OCI-LY1 (cell line): ENCODE data around the gene NIFK.

Experiments
- EZH2 ChIP-seq: fragments of 200-600 bp; sonication (generic), shearing (Covaris generic); IDR thresholded peaks from 2 replicates; pipeline ENCODE4 v1.8.0; 2017; ENCODE audit warnings: borderline replicate concordance, mixed run types, mild to moderate bottlenecking, antibody characterized with exemption, low read length, moderate library complexity, mixed read lengths
- TF ChIP-seq, protein P1 (sequence below): fragments of 200-600 bp; sonication (generic), shearing (Covaris generic); IDR thresholded peaks from 2 replicates; pipeline ENCODE4 v1.5.1; 2017; ENCODE audit warnings: mild to moderate bottlenecking, antibody characterized with exemption, low read length, moderate library complexity, mixed read lengths

DNA sequence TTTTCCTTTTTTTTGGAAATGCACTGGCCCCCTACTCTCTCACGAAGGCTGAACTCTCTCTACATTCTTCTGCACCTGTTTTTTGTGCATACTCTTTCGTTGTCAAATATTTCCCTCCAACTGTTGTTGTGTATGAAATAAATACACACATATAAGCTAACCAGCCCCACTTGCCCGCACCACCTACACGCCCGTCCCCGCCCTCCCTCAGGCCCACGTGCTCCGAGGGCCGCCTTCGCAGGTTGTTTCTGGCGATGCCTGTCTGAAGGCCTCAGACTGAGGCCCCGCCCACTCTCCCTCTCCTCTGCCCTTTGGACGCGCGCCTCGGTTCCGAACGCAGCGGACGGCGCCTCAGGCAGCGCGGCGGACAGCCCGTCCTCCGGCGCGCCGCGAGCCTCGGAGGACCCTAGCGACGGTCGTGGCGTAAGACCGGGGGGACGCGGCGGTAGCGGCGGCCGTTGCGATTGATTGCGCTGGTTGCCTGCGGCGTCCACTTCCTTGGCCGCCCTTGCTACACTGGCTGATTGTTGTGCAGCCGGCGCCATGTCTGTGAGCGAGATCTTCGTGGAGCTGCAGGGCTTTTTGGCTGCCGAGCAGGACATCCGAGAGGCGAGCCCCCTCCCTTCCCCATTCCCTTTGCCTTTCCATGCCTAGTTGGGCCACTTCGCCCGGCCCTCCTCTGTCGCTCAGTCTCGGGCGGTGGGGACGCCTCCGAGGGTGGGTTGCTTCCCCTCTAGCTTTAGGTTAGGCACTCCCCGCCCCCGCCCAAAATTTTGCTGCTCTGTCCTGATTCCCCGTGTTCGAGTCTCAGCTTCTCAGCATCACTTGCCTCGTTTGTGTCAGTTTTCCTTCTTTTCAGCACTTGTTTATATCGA is 18.8 kb upstream of the NIFK start, which contains the start of gene TSN:
- TF ChIP-seq, protein P1, sequence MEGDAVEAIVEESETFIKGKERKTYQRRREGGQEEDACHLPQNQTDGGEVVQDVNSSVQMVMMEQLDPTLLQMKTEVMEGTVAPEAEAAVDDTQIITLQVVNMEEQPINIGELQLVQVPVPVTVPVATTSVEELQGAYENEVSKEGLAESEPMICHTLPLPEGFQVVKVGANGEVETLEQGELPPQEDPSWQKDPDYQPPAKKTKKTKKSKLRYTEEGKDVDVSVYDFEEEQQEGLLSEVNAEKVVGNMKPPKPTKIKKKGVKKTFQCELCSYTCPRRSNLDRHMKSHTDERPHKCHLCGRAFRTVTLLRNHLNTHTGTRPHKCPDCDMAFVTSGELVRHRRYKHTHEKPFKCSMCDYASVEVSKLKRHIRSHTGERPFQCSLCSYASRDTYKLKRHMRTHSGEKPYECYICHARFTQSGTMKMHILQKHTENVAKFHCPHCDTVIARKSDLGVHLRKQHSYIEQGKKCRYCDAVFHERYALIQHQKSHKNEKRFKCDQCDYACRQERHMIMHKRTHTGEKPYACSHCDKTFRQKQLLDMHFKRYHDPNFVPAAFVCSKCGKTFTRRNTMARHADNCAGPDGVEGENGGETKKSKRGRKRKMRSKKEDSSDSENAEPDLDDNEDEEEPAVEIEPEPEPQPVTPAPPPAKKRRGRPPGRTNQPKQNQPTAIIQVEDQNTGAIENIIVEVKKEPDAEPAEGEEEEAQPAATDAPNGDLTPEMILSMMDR: no peak
- no peak for TF ChIP-seq EZH2
